Aorta (tissue), 5 donors: Measurements from ENCODE around the gene TST. TPM values are rescaled to one million over a fixed set of nuclear protein-coding genes. Genes with fewer than 3 reads are reported as not detected.

Experiments used
- ATAC-seq: fragments of 200-7000 bp; cut with Tn5 transposase; one replicate; pipeline ENCODE4 v1.9.1; 2022; ENCODE audit warnings: moderate library complexity; ENCODE audit not compliant: low FRiP score
- DNase-seq, 2 donors: peaks; one replicate each; pipeline ENCODE4 v3.0.0-alpha.2; 2020
- H3K27ac ChIP-seq, 2 donors: one replicate each; pipeline ENCODE4 v1.5.1; 2013; ENCODE audit warnings: low read length in 2 of 2, mild to moderate bottlenecking in 2 of 2, moderate library complexity in 2 of 2, control low read depth in 1 of 2, inconsistent platforms in 1 of 2, low read depth in 1 of 2
- H3K27me3 ChIP-seq, 2 donors: one replicate each; pipeline ENCODE4 v1.6.1; 2013; ENCODE audit warnings: control low read depth in 1 of 2, low read length in 1 of 2, mild to moderate bottlenecking in 1 of 2, moderate library complexity in 1 of 2; ENCODE audit not compliant: insufficient read depth in 2 of 2, control insufficient read depth in 1 of 2
- H3K36me3 ChIP-seq, 2 donors: one replicate each; pipeline ENCODE4 v1.6.1; 2013; ENCODE audit warnings: control low read depth in 1 of 2, low read length in 1 of 2, mild to moderate bottlenecking in 1 of 2; ENCODE audit not compliant: insufficient read depth in 2 of 2, control insufficient read depth in 1 of 2
- H3K4me1 ChIP-seq, 2 donors: one replicate each; pipeline ENCODE4 v1.6.1; 2013; ENCODE audit warnings: low read length in 2 of 2, control low read depth in 1 of 2, mild to moderate bottlenecking in 1 of 2, moderate library complexity in 1 of 2; ENCODE audit not compliant: insufficient read depth in 2 of 2, control insufficient read depth in 1 of 2
- H3K4me3 ChIP-seq, 2 donors: one replicate each; pipeline ENCODE4 v1.5.1; 2013; ENCODE audit warnings: low read length in 2 of 2, control low read depth in 1 of 2, mild to moderate bottlenecking in 1 of 2
- H3K9me3 ChIP-seq: one replicate; pipeline ENCODE4 v1.6.1; 2013; ENCODE audit warnings: mild to moderate bottlenecking, low read length; ENCODE audit not compliant: control insufficient read depth
- WGBS, 2 donors: extraction: QIAGEN DNeasy Blood & Tissue Kit; methylation state at CpG; one replicate each; pipeline ENCODE4 v1.1.7; 2013; 5-methylcytosine and 5-hydroxymethylcytosine counted together
- intact Hi-C, 2 donors: fragments of 100-400 bp; cut with DNase I; formaldehyde crosslinking; loops; one replicate each; pipeline versions ENCODE4 v1.14.2 to v1.15.0; 2022
- polyA plus RNA-seq, 2 donors: library from polyadenylated mRNA; stranded (reverse); fragments of 200-250 nt; gene quantifications; one replicate each; pipeline ENCODE4 v1.2.3, GENCODE V29; 2013
- total RNA-seq, 2 donors: library from RNA; stranded (reverse); fragmentation: NEBNext Ultra II Directional; extraction: Animal tissue kit (Norgen Biotek cat#: 25700); gene quantifications; one replicate each; pipeline ENCODE4 v1.2.1, GENCODE V29; 2021
- donor health status: healthy with polysubstance abuse.
- donor health status: Bipolar disorder and iron deficiency.
- donor health status: DM: no; HTN: no; CAD: no.
- donor health status: DM: no; HTN: no; CAD: no.
- donor health status: DM: yes; HTN: yes; CAD: no.

Gene TST
- total and polyA plus RNA-seq, 4 donors, result 9.7 to 61.7 (median 18.4) TPM

DNA sequence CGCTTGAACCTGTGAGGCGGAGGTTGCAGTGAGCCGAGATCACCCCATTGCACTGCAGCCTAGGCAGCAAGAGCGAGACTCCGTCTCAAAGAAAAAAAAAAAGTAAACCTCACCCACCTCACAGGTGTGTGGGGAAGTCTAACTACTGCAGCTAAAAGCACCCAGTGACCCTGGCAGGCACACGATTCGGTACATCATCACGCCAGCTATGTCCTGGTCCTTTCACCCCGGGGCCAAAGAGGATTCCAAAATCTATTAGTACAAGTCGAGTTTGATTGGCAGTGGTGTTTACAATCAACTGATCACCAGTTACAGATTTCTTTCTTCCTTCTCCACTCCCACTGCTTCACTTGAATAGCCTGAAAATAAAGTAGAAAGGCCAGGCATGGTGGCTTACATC lies 6.3 kb downstream of the TST start:
- ATAC-seq (no peak), DNase-seq (no peak)
- Histone ChIP-seq H3K9me3 (no peaks in the 10 kb centered on the region), H3K4me1 (peaks cover 0 to 1% of the 10 kb centered on the region in 2 donors), H3K36me3 (no peaks in the 10 kb centered on the region), H3K27me3 (no peaks in the 10 kb centered on the region), H3K4me3 (no peak overlapping the region), H3K27ac (no peak overlapping the region)
- 77 to 90% methylated on average over 10 of the region's 10 CpGs for WGBS, 2 donors
- intact Hi-C loops, result no loop called here

DNA sequence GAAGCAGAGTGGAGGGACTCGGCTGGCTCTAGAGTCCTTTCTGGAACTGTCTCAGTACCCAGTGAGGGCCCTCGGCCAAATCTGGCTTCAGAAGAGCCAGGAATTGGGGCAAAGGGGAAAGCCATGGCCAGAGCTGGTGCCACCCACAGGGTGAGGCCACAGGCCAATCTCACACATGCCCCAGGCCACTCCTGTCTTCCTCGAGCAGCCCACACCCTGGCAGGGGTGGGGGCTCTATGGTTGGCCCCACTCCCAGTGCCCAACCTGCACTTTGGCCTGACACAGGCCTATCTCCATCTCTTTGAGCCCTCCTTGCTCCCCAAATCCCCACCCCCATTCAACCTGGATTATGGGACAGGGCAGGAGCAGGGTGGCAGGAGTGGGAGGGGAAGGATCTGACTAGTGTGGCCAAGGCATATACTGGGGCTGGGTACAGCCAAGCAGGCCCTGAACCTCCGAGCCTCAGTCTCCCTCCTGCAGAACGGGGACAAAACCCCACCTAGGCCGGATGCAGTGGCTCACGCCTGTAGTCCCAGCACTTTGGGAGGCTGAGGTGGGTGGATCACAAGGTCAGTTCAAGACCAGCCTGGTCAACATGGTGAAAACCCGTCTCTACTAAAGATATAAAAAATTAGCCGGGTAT lies 6.9 kb downstream of the TST start:
- DNase-seq (no peak), ATAC-seq (no peak)
- intact Hi-C loops, result no loop called here
- 73% methylated on average over 9 of the region's 9 CpGs for WGBS, 2 donors
- Histone ChIP-seq H3K27me3 (no peaks in the 10 kb centered on the region), H3K4me1 (no peaks in the 10 kb centered on the region), H3K27ac (no peak overlapping the region), H3K9me3 (no peaks in the 10 kb centered on the region), H3K4me3 (no peak overlapping the region), H3K36me3 (no peaks in the 10 kb centered on the region)

GRCh38 chr22:37011472-37011871 lies 7.8 kb downstream of the TST start:
- no peak for ATAC-seq

DNA sequence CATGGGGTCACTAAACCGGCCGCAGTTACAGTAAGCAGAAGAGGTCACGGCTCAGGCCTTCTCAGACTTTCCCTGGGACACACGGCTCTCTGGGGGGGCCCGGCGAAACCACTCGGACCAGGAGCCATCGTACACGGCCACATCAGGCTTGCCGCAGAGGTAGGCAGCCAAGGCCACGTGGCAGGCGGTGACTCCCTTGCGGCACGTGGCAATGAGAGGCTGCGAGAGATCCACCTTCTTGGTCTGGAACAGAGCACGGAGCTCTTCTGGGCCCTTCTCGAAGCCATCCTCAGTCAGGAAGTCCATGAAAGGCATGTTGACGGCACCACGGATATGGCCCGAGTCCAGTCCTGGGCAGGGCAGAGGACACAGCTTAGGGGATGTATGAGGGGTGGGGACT lies 8.3 kb downstream of the TST start:
- ATAC-seq (no peak), DNase-seq (no peak)
- Histone ChIP-seq H3K36me3 (no peaks in the 10 kb centered on the region), H3K27ac (no peak overlapping the region), H3K27me3 (no peaks in the 10 kb centered on the region), H3K4me3 (no peak overlapping the region), H3K9me3 (no peaks in the 10 kb centered on the region), H3K4me1 (no peaks in the 10 kb centered on the region)
- 88 to 93% methylated on average over 20 of the region's 20 CpGs for WGBS, 2 donors
- intact Hi-C loops, result no loop called here

More at GRCh38 chr22:37011472-37011871, 7.8 kb downstream of the TST start:
- intact Hi-C loops, result no loop called here
- no peaks in the 10 kb centered on the region for H3K4me1 ChIP-seq
- no peak overlapping the region for H3K4me3 ChIP-seq
- H3K27ac ChIP-seq, result no peak overlapping the region
- no peaks in the 10 kb centered on the region for H3K9me3 ChIP-seq
- no peak for DNase-seq
- WGBS, 2 donors, result 94 to 95% methylated on average over 3 of the region's 3 CpGs
- H3K36me3 ChIP-seq, result no peaks in the 10 kb centered on the region
- H3K27me3 ChIP-seq, result no peaks in the 10 kb centered on the region

DNA sequence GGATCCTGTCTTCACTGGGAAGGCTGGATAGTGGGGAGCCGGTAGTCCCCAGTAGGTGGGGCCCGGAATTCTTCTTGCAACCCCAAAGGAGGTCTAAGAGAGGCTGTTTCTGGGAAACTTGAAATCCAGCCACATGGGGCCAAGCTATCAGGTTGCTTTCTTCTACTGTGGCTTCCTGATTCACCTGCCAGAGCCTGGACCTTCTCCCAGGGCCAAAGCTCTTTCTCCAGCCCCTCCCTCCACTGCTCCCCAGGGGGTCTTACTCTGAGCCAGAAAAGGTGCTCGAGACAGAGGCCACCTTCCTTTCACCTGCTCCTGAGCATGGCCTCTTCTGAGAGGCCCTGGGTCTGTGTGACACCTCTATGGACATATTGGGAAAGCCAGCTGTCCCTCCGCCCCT lies 9.1 kb downstream of the TST start:
- DNase-seq (no peak), ATAC-seq (no peak)
- Histone ChIP-seq H3K4me3 (no peak overlapping the region), H3K9me3 (no peaks in the 10 kb centered on the region), H3K27me3 (no peaks in the 10 kb centered on the region), H3K4me1 (no peaks in the 10 kb centered on the region), H3K36me3 (no peaks in the 10 kb centered on the region), H3K27ac (no peak overlapping the region)
- intact Hi-C loops, result no loop called here
- 80 to 91% methylated on average over 4 of the region's 4 CpGs for WGBS, 2 donors

DNA sequence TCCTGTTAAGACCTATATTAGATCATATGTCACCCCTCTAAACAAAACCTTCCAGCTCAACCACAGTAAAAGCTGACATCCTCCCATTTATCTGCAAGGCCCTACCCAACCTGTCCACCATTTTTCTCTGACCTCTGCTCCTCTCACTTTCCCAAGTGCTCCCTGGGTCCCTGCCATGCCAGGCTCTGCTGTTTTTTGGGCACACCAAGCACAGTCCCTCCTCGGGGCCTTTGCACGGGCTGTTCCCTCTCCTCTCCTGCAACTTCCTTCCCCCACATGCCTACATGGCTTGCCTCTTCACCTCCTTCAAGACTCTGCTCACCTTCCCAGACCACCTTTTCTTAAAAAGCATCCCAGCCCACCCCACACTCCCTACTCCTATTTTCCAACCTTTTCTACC lies 9.8 kb downstream of the TST start:
- Histone ChIP-seq H3K4me3 (no peak overlapping the region), H3K4me1 (no peaks in the 10 kb centered on the region), H3K36me3 (no peaks in the 10 kb centered on the region), H3K27ac (no peak overlapping the region), H3K9me3 (no peaks in the 10 kb centered on the region), H3K27me3 (no peaks in the 10 kb centered on the region)
- DNase-seq, result no peak
- no peak for ATAC-seq
- 88 to 91% methylated on average over 2 of the region's 2 CpGs for WGBS, 2 donors
- intact Hi-C loops, result no loop called here

GRCh38 chr22:37008365-37008764 lies 10.9 kb downstream of the TST start:
- Histone ChIP-seq H3K27ac (no peak overlapping the region), H3K4me3 (no peak overlapping the region), H3K4me1 (no peaks in the 10 kb centered on the region), H3K9me3 (no peaks in the 10 kb centered on the region), H3K36me3 (no peaks in the 10 kb centered on the region), H3K27me3 (no peaks in the 10 kb centered on the region)
- ATAC-seq (no peak), DNase-seq (no peak)
- WGBS, 2 donors, result 76 to 79% methylated on average over 2 of the region's 2 CpGs
- intact Hi-C loops, result no loop called here

DNA sequence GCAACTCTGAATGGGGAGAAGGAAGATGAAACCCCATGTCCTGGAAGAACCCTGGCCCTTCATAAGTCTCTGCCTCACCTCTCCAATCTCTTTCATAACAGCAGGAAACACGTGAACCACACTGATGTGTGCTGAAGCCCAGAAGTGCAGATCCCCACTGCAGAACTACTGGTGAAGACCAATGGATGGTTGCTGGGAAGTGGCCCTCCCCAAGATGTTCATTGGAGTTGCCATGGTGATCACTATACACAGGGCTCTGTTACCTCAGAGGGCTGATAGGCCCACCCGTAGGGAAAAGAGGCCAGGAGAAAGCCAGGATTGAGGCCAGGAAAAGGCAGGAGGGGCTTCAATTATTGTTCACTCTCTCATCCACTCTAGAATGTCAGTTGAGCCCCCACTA lies 11.6 kb downstream of the TST start:
- ATAC-seq (no peak), DNase-seq (no peak)
- 31% methylated on average over 2 of the region's 2 CpGs for whole genome bisulfite sequencing, 2 donors
- H3K4me3 ChIP-seq, result no peak overlapping the region
- H3K9me3 ChIP-seq, result no peaks in the 10 kb centered on the region
- H3K27me3 ChIP-seq, result no peaks in the 10 kb centered on the region
- no peaks in the 10 kb centered on the region for H3K36me3 ChIP-seq
- intact Hi-C loops, result no loop called here
- H3K27ac ChIP-seq, result no peak overlapping the region
- H3K4me1 ChIP-seq, result no peaks in the 10 kb centered on the region

- 53 to 55% methylated on average over 7 of the region's 7 CpGs for WGBS, 2 donors
- no peaks in the 10 kb centered on the region for H3K27me3 ChIP-seq
- H3K27ac ChIP-seq, result no peak overlapping the region
- H3K36me3 ChIP-seq, result no peaks in the 10 kb centered on the region
- H3K9me3 ChIP-seq, result no peaks in the 10 kb centered on the region
- H3K4me3 ChIP-seq, result no peak overlapping the region
- no peak for DNase-seq
- no peaks in the 10 kb centered on the region for H3K4me1 ChIP-seq
- intact Hi-C loops, result no loop called here
- ATAC-seq, result no peak
Observed at GRCh38 chr22:37002633-37003032, 16.6 kb downstream of the TST start.
